IPS DF 19.7 (cell line): Measurements from ENCODE around the gene NCAM1.

Experiments used
- DNase-seq: peaks from one replicate; pipeline ENCODE4 v3.0.0-alpha.2; 2013; ENCODE audit warnings: low read depth, low spot score

NCAM1 gene

DNA sequence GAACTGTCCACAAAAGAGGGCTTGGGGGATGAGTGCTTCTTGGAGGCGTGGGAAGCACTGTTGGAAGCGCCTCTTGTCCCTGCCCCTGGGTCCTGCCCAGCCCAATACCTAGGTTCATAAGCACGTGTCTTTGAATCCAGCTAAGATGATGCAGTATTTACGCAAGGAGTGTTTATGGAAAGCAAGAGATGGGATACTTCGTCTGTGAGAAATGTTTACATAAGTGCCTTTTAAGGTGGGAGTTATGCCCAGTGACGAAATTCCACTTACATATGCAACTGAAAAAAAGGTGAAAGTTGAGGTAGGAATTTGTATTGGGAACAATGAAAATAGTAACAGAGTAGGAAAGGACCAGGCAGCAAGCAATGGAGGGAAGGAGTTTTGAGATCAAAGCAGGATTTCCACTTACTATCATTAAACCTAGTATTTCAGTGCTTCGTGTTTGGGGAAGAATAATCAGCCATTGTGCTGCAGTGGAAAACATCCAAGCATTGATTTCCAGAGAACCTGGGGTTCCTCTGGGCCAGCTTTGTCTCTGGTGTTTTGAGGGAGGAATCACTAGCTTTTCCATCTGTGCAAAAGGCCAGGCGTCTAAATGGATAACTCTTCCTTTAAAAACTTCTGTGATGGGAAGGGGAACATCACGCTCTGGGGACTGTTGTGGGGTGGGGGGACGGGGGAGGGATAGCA lies 237.9 kb downstream of the NCAM1 start:
- no peak for DNase-seq

DNA sequence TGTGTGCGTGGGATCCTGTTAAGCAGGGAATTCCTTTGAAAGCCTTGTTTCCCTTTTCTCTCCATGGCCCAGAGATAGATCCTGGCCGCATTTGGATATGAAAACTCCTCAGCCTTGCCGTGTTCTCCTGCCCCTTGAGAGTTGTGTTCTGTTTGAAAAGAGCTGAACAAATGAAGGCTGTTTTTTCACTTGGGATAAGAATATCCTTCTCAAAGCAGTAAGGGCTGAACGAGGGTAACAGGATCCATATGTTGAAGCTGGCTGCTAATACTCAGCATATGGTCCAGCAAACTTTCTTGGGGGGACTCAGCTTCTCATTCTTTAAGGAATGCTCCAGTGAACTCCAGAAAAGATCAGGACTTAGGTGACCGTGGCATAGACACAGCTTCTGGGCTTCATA lies 238.6 kb downstream of the NCAM1 start:
- DNase-seq: no peak

DNA sequence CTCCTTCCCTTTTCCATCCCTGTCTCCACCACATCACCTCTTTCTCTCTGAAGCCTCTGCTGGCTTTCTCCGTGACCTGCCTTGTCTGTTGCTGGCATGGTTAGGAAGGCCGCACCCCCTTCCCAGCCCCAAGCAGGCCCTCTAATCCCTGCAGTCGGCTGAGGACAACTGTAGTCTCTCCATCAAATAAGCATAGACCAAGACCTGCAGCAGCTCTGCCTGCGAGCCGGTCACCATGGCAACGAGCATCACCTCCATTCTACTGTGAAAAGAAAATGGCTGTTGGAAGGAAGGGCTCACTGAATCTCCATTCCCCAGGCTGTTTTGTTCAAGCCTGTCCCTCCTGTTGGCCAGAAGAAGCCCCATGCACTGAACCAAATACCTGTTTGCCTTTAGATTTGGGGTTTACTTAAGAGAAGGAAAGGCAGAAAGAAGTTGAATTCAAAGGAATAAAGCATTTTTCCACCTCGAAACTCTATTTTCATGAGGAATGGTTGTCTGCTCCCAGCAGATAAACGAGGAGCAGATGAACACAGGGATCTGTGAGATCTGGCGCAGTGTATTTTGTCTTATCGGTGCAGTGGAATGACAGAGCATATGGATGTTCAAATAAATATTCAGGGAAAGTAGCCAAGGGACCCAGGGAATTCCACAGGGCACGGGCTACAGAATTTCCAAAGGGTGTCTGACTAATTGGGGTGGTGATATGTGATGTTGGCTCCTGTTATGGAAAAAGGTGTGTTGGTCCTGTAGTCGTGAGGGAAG lies 240.0 kb downstream of the NCAM1 start:
- DNase-seq: no peak

DNA sequence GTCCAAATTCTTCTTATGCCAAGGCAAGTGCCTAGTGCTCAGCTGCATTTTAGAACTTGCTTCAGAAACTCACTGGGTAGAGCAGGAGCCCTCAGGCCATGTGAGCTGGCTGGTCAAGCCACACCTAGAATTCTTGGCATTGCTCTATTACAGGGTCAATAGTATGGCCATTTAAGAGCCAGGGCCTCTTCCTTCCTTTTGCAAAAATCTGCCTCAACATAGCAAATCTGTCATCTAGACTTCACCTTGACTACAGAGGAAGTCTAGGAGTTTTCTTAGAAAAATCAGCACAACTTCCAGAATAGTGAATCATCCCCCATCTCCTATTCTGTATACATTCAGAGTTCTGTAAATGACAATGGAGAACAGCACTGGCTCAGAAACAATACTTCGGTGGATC lies 241.2 kb downstream of the NCAM1 start:
- no peak for DNase-seq

DNA sequence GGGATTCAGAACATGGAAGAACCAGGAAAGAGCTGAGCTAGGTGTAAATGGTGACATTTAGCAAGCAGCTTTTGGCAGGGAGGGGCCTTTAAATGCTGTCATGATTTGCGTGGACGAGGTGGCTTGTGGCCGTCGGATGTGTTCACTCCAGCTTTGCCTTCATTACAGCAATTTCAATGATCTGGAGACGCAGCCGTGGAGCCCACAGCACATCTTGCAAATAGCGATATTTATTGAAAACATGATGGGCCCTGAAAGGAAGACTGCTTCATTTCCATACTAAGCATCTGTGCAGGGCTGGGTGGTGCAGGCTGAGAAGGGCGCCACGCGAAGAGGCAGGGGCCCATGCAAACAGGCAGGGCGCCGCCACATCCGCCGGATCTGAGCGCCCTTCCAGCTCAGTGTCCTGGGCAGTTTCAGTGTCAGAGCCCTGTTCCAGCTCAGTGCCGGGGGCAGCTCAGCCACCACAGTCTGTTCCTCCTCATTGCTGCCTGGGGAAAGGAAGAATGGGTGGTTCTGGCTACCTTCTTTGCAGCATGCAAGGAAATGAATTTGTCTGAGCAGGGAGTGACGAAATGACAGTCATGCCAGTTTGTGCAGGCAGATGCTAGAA lies 242.0 kb downstream of the NCAM1 start:
- no peak for DNase-seq

DNA sequence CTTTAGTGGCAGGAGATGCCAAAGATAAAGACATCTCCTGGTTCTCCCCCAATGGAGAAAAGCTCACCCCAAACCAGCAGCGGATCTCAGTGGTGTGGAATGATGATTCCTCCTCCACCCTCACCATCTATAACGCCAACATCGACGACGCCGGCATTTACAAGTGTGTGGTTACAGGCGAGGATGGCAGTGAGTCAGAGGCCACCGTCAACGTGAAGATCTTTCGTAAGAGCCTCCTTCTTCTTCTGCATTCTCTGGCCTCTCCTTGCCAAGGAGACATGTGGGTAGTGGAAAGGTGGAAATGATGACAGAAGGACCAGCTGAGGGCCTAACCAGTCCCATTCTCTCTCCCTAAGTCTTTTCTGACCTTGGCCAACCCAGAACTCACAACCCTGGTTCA lies 243.1 kb downstream of the NCAM1 start:
- no peak for DNase-seq

DNA sequence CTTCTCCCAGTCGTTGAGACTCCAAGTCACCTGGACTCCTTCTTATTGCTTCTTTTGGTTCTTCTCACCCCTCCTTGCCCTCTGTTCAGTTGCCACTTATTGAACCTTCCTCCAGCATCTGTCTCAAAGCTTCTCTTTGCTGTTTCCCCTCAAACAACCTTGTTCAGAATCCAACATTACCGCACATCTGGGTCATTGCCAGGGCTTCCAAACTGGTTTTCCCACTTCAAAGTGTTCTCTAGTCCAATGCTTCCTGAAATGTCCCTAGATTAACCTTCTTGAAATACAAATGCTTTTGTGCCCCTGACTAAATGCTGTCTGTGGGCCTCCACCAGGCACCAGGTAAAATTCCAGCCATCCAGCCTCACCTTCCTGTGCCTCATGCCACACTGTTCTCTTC lies 252.3 kb downstream of the NCAM1 start:
- no peak for DNase-seq

DNA sequence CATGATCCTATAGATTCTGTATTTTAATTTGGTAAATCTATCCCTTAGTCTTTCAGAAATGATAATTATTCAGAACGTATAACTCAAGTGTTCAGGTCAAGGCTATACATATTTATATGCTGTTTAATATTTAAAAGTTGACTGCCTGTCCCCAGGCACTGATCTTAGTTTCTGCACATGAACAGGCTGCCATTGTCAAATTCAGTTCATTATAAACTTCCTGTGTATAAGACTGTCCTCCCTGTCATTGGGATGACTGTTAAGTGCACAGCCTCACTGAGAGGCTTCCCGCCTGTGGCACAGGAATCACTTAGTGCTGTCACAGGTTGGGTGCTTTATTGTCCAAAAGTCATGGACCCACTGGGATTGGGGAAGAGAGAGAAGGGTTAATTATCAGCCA lies 261.0 kb downstream of the NCAM1 start:
- no peak for DNase-seq

DNA sequence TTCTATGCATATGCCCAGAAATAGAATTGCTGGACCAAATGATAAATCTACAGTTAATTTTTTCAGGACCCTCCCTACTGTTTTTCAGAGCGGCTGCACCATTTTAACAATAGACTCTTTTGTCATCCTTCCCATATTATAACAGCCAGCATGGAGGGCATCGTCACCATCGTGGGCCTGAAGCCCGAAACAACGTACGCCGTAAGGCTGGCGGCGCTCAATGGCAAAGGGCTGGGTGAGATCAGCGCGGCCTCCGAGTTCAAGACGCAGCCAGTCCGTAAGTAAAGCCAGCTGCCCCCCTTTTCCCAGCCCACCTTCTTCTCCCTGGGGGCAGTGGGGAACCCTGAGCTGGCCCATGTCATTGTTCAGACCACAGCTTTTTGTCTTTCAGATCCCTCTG lies 273.7 kb downstream of the NCAM1 start:
- no peak for DNase-seq

DNA sequence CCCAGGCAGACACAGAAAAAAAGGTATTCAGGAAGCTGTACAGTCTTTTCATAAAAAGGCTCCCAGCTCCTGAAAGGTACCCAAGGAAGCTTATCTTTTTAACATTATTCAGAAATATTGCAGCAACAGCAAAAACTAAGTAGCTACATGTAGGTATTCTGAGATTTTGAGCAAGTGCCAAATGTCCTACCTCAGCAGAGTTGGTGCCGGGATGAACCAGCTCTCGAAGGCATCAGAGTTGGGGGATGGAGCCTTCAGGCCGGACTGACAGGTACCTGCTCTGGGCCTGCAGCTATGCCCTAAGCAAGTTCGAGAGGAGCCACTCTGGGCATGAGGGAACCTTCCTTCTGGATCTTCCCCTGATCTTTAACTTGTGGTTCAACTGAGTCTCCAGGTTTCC lies 276.0 kb downstream of the NCAM1 start:
- DNase-seq: no peak

DNA sequence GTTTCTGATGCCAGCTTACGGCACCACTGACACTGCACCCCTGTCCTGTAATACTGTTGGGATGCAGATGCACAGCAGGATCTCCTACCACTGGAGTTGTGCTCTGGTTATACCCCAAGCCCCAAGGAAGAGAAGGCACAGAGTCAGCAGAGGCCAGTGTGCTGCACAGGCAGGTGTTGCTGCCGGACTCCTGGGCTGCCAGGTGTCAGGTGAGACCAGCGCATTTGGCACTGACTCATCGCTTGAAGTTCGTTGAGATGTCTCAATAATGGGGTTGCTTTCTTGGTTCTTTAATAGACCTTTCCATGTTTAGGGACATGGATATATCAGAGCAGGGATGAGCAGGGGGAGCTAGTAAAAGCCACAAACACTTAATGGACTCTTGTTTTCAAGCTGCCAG lies 277.5 kb downstream of the NCAM1 start:
- no peak for DNase-seq

DNA sequence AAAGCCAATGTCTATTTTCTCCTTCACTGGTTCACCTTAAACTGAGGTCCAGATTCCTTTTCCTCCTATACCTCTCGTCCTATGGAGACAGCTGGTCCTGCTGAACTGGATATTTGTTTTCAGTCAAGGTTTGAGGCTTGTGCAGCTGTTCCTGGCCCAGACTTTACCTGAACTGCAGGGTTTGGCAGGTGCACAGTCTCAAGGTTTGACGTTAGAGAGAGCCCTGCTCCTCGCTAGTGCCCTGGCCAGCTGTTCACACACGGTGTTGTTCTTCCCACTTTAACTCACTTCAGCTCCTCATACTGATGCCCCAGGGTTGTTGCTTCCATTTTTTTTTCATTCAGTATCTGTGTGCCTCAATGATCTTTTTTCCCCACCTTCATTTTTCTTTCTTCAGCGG lies 279.2 kb downstream of the NCAM1 start:
- no peak for DNase-seq

DNA sequence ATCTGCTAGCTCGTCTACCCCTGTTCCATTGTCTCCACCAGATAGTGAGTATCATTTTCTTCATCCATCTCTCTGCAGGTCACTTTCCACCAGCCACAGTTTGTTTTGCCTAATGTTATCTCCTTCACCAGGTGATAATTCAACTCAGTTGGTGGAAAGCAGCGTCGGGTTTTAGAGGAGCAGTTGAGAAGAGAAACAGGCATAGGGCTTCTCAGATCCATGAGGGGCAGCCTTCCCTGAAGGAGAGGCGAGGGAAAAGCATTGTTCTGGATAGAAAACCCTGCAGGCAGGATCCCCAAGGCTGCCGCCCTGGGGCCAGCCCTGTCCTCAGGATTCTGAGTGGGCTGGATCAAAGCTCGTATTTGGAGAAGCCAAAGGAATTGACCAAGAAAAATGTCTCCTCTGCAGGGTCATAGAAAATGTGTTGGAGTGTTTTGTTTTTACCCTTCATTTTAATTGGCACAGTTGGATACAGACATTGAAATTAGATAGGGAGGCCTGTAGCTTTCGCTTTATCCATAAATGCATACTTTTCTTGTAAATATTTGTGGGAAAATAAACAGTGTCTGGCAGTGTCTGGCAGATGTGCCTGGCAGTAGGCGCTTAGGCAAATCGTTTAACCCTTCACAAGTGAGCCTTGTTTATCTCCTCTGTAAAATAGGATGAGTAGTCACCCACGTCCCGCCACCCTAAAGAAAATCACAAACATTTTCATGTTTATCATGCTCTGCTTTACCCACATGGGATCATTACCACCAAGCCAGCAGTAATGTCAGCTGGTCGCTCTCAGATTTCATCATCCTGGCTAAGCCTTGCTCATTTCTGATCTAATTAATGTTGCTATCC lies 279.8 kb downstream of the NCAM1 start:
- no peak for DNase-seq

DNA sequence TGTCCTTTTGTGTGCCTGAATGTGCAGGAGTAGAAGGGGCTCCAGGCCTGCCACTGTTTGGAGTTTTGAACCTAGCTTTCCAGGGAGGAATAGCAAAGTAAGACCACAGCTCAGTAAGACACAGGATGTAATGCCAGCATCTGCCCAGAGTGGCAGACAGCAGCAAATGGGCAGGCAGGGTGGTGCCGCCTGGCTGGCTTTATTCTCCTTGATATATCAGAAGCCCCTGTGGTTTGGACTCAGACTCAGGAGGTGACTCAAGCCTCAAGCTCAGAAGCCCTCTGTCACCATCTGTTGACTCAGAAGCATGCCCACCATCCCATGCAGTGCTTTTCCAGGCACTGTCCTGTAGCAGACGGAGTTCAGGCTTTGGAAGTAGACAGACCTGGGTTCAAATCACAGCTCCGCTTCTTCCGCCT lies 280.4 kb downstream of the NCAM1 start:
- no peak for DNase-seq

DNA sequence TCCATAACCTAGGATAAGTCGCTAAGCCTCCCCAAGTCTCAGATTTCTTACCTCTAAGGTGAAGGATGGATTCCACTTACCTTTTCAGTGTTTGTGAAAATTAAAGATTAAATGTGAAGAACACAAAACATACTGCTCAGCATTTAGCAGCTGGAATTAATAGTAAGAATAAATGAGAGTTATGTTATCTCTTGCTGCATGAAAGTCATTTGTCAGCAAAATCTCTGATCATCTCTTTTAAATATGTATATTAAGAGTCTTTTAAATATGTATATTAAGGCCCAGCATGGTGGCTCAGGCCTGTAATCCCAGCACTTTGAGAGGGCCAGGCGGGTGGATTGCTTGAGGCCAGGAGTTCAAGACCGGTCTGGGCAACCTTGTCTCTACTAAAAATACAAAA lies 280.8 kb downstream of the NCAM1 start:
- DNase-seq: no peak

DNA sequence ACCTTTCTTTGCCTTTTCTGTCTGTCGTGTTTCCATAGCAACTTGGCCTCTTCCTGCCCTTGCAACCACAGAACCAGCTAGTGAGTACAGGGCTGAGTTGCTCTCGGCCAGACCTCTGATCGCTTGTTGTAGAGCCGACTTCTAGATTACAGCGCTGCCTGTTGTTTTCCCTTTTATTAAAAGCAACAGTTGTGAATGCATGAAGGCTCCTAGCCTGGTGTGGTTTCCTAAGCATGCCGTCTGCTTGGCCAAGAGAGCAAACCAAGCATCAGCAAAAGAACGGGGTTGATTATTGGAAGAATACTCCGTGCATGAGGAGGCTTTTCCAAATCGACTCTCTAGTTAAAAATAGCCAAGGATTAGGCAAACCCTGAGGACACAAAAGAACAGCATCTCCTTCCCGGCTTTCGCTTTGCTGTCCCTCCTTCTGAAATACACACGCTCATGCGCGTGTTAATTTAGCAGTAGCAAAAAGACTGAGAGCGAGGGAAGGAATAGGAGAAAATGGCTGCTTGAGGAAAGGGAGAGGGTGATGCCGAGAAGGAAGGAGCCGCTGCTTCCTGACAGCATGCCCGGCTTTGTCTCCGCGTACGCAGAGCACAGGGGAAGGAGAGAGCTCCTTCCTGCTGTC lies 281.7 kb downstream of the NCAM1 start:
- no peak for DNase-seq

DNA sequence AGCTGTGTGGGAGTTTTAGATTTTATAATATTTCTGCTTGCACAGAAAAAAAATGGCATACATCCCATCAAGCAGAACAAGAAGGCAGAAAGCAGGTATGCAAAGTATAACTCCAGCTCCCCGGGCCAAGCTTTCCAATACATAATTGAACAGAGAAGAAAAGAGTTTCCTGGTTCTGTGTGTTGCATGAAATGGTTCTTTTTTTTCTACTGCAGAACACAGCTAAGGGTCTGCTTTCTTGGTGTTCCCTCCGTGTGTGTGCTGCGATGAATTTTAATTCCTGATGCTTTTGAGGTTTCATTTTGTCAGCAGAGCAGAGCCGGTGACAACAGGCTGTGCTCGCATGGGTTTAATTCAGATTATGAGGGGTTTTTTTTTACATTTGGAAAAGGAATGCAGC lies 282.5 kb downstream of the NCAM1 start:
- no peak for DNase-seq

DNA sequence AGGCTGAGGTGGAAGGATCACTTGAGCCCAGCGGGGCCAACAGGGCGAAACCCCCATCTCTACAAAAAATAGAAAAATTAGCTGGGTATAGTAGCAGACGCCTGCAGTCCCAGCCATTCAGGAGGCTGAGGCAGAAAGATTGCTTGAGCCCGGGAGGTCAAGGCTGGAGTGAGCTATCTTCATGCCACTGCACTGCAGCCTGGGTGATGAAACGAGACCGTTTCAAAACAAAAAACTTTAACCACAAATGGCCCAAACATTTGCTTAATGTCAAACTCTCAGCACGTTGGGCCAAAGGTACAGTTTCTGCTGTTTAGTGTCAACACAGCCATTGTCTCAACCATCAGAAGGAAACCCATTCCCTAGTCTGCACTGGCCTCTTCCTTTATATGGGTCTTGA lies 284.0 kb downstream of the NCAM1 start:
- no peak for DNase-seq

DNA sequence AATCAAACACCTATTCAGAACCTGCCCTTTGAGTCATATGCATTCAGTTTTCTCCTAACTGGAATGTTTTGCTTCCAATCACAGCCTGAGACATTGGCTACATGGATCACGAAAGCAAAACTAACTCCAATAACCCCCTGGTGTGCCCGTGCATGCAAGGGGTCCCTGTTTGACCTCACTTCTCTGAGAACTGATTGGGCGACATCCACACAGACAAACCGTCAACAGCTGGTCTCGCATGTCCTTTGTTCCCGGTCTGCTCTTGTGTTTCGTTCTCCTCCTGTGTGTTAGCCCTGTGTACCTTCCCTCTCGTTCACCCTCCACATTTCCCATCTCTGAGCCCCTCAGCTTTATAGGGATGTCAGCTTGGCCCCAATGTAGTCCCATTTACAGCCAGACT lies 286.0 kb downstream of the NCAM1 start:
- no peak for DNase-seq

DNA sequence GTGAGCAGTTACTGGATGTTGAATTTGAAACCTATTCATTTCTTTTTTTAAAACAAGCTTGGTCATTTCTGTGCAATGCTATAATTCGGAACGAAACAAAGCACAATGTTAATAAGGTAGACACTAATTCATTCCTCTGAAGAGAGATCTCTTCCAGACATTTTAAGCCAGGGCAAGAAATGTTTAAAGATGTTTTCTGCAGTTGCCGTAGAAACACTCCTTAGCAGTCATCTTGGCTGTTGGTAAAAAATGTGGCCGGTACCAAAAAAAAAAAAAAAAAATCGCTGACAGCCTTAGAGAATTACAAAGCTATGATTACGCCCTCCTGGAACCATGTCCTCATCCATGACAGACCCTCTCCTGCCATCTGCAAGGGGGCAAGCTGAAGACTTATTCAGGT lies 286.7 kb downstream of the NCAM1 start:
- no peak for DNase-seq

DNA sequence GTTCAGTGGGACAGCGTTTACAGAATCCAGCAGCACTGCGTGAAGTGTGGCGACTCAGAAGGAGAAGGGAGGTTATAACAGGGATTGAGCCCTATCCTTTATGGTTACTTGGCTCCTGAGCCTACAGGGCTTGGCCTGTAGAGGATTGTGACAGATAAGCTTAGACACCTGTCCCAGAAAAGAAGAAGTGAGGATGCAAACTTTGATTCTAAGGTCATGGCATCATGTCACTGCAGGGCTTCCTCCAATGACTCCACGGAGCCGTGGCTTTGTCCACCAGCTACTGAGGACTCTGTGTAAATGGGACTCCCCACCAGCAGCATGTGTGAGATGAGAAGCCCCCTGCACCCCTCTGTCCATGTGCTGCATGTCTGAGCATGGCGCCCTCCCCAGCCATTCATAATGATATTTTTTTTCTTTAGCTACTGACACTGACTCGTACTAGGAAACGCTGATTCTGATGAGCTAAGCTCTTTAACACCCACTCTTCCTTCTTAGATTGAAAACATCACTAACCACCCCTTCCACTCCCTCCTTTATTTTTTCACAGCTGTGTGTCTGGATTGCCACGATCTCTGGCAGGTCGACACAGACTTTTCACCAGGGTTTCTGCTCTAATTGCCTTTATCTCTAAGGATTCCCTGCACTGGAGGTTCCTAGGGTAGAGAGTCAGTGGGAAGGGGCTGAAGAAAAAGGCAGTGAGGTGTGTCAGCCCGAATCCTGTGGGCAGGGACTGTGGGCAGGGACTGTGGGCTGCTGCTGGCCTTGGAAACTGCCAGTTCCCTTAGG lies 287.7 kb downstream of the NCAM1 start:
- no peak for DNase-seq
